HepG2 (cell line): ENCODE results near the gene STK4. TPM values are rescaled to one million over a fixed set of nuclear protein-coding genes. Genes with fewer than 3 reads are reported as not detected.

Experiments used
- ATAC-seq: fragments of 200-7000 bp; cut with Tn5 transposase; 3 replicates; pipeline ENCODE4 v1.9.1; 2020; ENCODE audit warnings: mild to moderate bottlenecking, moderate library complexity
- BruUV-seq: library from RNA; stranded (reverse); fragments of 400-500 nt; replicated peaks from 2 replicates; lab custom pipeline; 2021; lab: Mats Ljungman, UMichigan
- CTCF ChIA-PET: fragments of 300-600 bp; formaldehyde crosslinking; extraction: SDS; loops from one replicate; lab custom pipeline; 2021; ENCODE audit warnings: low total read pairs, inconsistent platforms, low intra/inter-chr PET ratio; lab: Yijun Ruan, JAX
- POLR2A ChIA-PET: fragments of 350-600 bp; sonication (Branson Sonifier 250); formaldehyde crosslinking; loops from one replicate; lab custom pipeline; 2020; ENCODE audit warnings: antibody characterized with exemption, inconsistent platforms; lab: Yijun Ruan, JAX
- DNase-seq: peaks from one replicate; pipeline ENCODE4 v3.0.0-alpha.2; 2015; ENCODE audit warnings: low spot score
- FAIRE-seq: peaks from 3 replicates; lab custom pipeline; 2011; peaks lifted over from hg19 to GRCh38; lab: Jason Lieb, UNC
- H2AFZ ChIP-seq: one replicate; pipeline ENCODE4 v1.6.1; 2011; ENCODE audit warnings: low read length, inconsistent platforms
- H3K27ac ChIP-seq: fragments of 300-600 bp; 3 replicates; pipeline ENCODE4 v1.8.0; 2011; ENCODE audit warnings: mixed run types, mild to moderate bottlenecking, mixed read lengths, low read length, inconsistent platforms; ENCODE audit not compliant: insufficient read depth; ENCODE audit errors: extremely low read length
- H3K27me3 ChIP-seq, 2 experiments: fragments of 200-600 bp in 1 of 2; 2 replicates in 1 of 2; 3 replicates in 1 of 2; pipeline versions ENCODE4 v1.6.0 to v1.8.0; 2011; ENCODE audit warnings: low read length in 2 of 2, mild to moderate bottlenecking in 2 of 2, moderate library complexity in 2 of 2, inconsistent platforms in 1 of 2; ENCODE audit not compliant: insufficient read depth in 2 of 2, control insufficient read depth in 1 of 2
- H3K36me3 ChIP-seq, 2 experiments: fragments of 200-600 bp in 1 of 2; replicated peaks in 1 of 2; 2 replicates in 1 of 2; 3 replicates in 1 of 2; pipeline versions ENCODE4 v1.5.1 to v1.8.0; 2011; ENCODE audit warnings: low read length in 2 of 2, inconsistent platforms in 1 of 2; ENCODE audit not compliant: insufficient read depth in 2 of 2, control insufficient read depth in 1 of 2
- H3K4me1 ChIP-seq: 2 replicates; pipeline ENCODE4 v1.5.1; 2012; ENCODE audit warnings: low read length, inconsistent platforms; ENCODE audit not compliant: insufficient read depth
- H3K4me2 ChIP-seq: 2 replicates; pipeline ENCODE4 v1.6.0; 2011; ENCODE audit warnings: low read depth, low read length, inconsistent platforms
- H3K4me3 ChIP-seq, 3 experiments: fragments of 200-600 bp in 1 of 3; sonication (generic), shearing (Covaris generic) in 1 of 3; replicated peaks in 1 of 3; 2 replicates each; pipeline ENCODE4 v1.5.1; 2011 to 2016; ENCODE audit warnings: low read length in 3 of 3, inconsistent platforms in 2 of 3, low read depth in 2 of 3, mild to moderate bottlenecking in 2 of 3, control low read depth in 1 of 3, mixed read lengths in 1 of 3; ENCODE audit not compliant: insufficient read depth in 1 of 3
- H3K79me2 ChIP-seq: one replicate; pipeline ENCODE4 v1.6.1; 2011; ENCODE audit warnings: low read length, inconsistent platforms; ENCODE audit not compliant: insufficient read depth
- H3K9ac ChIP-seq: 2 replicates; pipeline ENCODE4 v1.6.0; 2011; ENCODE audit warnings: mild to moderate bottlenecking, low read depth, low read length, inconsistent platforms; ENCODE audit not compliant: insufficient read depth
- H3K9me3 ChIP-seq: 2 replicates; pipeline ENCODE4 v1.5.1; 2012; ENCODE audit warnings: mild to moderate bottlenecking, low read length
- H4K20me1 ChIP-seq: 2 replicates; pipeline ENCODE4 v1.6.0; 2011; ENCODE audit warnings: inconsistent platforms, mild to moderate bottlenecking, low read length, moderate library complexity; ENCODE audit not compliant: insufficient read depth
- AGO2 ChIP-seq: fragments of 200-400 bp; formaldehyde crosslinking; optimal IDR thresholded peaks from 2 replicates; pipeline ENCODE3; 2017; ENCODE audit warnings: mild to moderate bottlenecking, low read depth, low read length, moderate library complexity
- KLF11 ChIP-seq: IDR thresholded peaks from 2 replicates; pipeline ENCODE4 v1.6.1; 2016; ENCODE audit warnings: missing compliant biosample characterization
- MTA1 ChIP-seq: sonication (generic); formaldehyde crosslinking; IDR thresholded peaks from 2 replicates; pipeline ENCODE4 v1.4.0; 2020; ENCODE audit warnings: missing genetic modification reagents, mild to moderate bottlenecking, borderline replicate concordance
- TBP ChIP-seq: sonication (generic); formaldehyde crosslinking; IDR thresholded peaks from 2 replicates; pipeline ENCODE4 v1.5.0; 2020; ENCODE audit warnings: missing genetic modification reagents
- ZFX ChIP-seq: sonication (generic); formaldehyde crosslinking; IDR thresholded peaks from 2 replicates; pipeline ENCODE4 v1.4.0; 2020; ENCODE audit warnings: mild to moderate bottlenecking, low read depth, missing genetic modification reagents, moderate library complexity
- ZNF274 ChIP-seq: sonication (generic); formaldehyde crosslinking; IDR thresholded peaks from 2 replicates; pipeline ENCODE4 v1.5.1; 2020; ENCODE audit warnings: mild to moderate bottlenecking, missing genetic modification reagents
- ZNF629 ChIP-seq: sonication (generic); formaldehyde crosslinking; conservative IDR thresholded peaks from 2 replicates; pipeline ENCODE4 v1.5.0; 2020; ENCODE audit warnings: missing genetic modification reagents
- WGBS: methylation state at CpG from one replicate; pipeline ENCODE4 v1.1.6; 2017; ENCODE audit warnings: low lambda C conversion rate; 5-methylcytosine and 5-hydroxymethylcytosine counted together
- in situ Hi-C: cut with HindIII; loops from 2 replicates; pipeline ENCODE4 v1.10.0; 2017; ENCODE audit warnings: low pct_unique_long_range_greater_than_20kb; ENCODE audit not compliant: extremely low pct_ligation_motif_present
- intact Hi-C: fragments of 100-400 bp; cut with micrococcal nuclease; formaldehyde crosslinking; loops from one replicate; pipeline ENCODE4 v1.10.0; 2022; ENCODE audit not compliant: unreplicated experiment
- polyA plus RNA-seq, 8 experiments: library from polyadenylated mRNA; depleted of rRNA in 3 of 8; stranded (reverse) in 7 of 8; unstranded in 1 of 8; fragments of >200 nt; fragmentation: Illumina TruSeq in 4 of 8; extraction: Trizol in 4 of 8; gene quantifications; 2 replicates each; pipeline versions ENCODE4 v1.2.1 to v1.2.3, GENCODE V29; 2011 to 2016; ENCODE audit warnings: low read depth in 4 of 8, missing spikeins in 1 of 8, mixed read lengths in 1 of 8; ENCODE audit not compliant: insufficient read depth in 1 of 8
- total RNA-seq, 5 experiments: library from RNA; depleted of rRNA; stranded (reverse); fragments of >200 nt; fragmentation: Illumina TruSeq; extraction: Trizol; gene quantifications; 2 replicates each; pipeline ENCODE4 v1.2.3, GENCODE V29; 2016; ENCODE audit warnings: low read depth in 1 of 5

The STK4 gene
- total and polyA plus RNA-seq, 2 of the 13 experiments (the other 11 are each of a cell fraction or from before 2014, with no cell fraction given): 25.6 to 38.3 TPM

DNA sequence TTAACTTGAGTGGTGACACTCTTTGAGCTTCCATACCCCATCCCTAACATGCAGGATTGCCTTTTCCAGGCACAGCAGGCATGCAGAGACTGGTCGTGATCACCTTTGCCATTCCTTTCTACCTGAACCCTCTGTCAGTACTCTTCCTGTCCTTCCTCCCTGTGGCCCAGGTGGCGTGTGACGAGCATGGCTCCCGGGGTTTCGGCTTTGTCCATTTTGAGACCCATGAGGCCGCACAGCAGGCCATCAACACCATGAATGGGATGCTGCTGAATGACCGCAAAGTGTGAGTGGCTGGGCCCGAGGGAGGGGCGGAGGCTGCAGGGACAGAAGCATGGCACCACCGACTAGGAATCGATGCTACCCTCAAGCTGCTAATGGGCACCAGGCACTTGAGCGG lies 49.7 kb upstream of the STK4 start:
- ATAC-seq (no peak), FAIRE-seq (no peak), DNase-seq (no peak)
- Histone ChIP-seq H2AFZ (no peak overlapping the region), H4K20me1 (peaks cover 3% of the 10 kb centered on the region; the same call in 1 of the 2 replicates), H3K9ac (no peak overlapping the region), H3K4me2 (no peak overlapping the region), H3K27me3 (no peaks in the 10 kb centered on the region), H3K4me1 (peaks cover 8% of the 10 kb centered on the region), H3K79me2 (peaks cover 4% of the 10 kb centered on the region), H3K36me3 (peaks cover 28 to 78% of the 10 kb centered on the region in 2 experiments), H3K9me3 (no peaks in the 10 kb centered on the region), H3K4me3 (no peak overlapping the region), H3K27ac (no peak overlapping the region)
- TF ChIP-seq TBP (no peak), MTA1 (CRISPR knock-in tag) (peak; percentile 58; the same call in 1 of the 2 replicates), AGO2 (peak; percentile 32), ZFX (CRISPR knock-in tag) (0 out of 2 replicates have a peak, but pooled peaks have one; percentile 11), KLF11 (no peak)
- in situ Hi-C loops (no loop called here), intact Hi-C loops (no loop called here)
- 96% methylated on average over 12 of the region's 12 CpGs for WGBS
- ChIA-PET CTCF (no interaction called here), POLR2A (interaction anchor here (0.7 kb wide), 1 partner anchor 9 kb away, joined by 4 read pairs; no protein-coding TSS in a partner anchor)
- BruUV-seq: no TSS peak

DNA sequence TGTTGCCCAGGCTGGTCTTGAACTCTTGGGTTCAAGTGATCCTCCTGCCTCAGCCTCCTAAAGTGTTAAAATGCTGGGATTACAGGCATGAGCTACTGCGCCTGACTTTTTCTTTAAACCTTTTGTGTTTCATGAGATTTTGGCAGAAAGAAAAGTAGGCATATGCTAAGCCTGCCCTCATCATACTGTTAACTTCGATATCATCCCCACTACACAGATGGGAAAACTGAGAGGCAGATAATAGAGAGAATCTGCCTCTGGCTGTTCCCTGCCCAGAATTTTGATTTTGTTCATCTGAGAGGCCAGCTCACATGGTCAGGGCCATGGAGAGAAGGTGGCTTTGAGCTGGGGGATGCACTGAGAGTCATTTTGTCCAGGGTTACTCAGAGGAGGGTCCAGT lies 48.9 kb upstream of the STK4 start:
- no peak for FAIRE-seq
- no peaks in the 10 kb centered on the region for H3K79me2 ChIP-seq
- no TSS peak for BruUV-seq
- H3K27me3 ChIP-seq: no peaks in the 10 kb centered on the region
- TF ChIP-seq ZNF629 (CRISPR knock-in tag) (peak; percentile 82), ZNF274 (no peak)
- no peak overlapping the region for H3K4me2 ChIP-seq
- H3K4me3 ChIP-seq: no peak overlapping the region
- peaks cover 32 to 77% of the 10 kb centered on the region in 2 experiments for H3K36me3 ChIP-seq
- no peaks in the 10 kb centered on the region for H4K20me1 ChIP-seq
- WGBS: 96% methylated on average over 2 of the region's 2 CpGs
- no peak overlapping the region for H3K9ac ChIP-seq
- H2AFZ ChIP-seq: no peak overlapping the region
- in situ Hi-C loops: no loop called here
- H3K4me1 ChIP-seq: no peaks in the 10 kb centered on the region
- ChIA-PET POLR2A (no interaction called here), CTCF (no interaction called here)
- DNase-seq: no peak
- intact Hi-C loops: no loop called here
- H3K9me3 ChIP-seq: no peaks in the 10 kb centered on the region
- ATAC-seq: no peak
- H3K27ac ChIP-seq: no peak overlapping the region
